ENCODE measurements around the gene TCEAL8. TPM values are rescaled to one million over a fixed set of nuclear protein-coding genes. Genes with fewer than 3 reads are reported as not detected.

The TCEAL8 gene
- total RNA-seq, 1 experiment from 2014 or later = 37.3 TPM

- H4K20me1 ChIP-seq (ENCODE audit: insufficient read depth) = no peaks in the 10 kb centered on the region
- ChIA-PET RAD21 (ENCODE audit: low non-redundant PET in 1 of 2, low total read pairs in 2 of 2, uncharacterized antibody in 2 of 2, unreplicated experiment in 2 of 2) (no interaction called here), CTCF (no interaction called here), POLR2A (no interaction called here)
- ATAC-seq (no peak), DNase-seq (ENCODE audit: low read depth, low spot score) (no peak)
- H2AFZ ChIP-seq (ENCODE audit: low read depth, low read length, poor library complexity, severe bottlenecking) = no peak overlapping the region
- no peaks in the 10 kb centered on the region for H3K36me3 ChIP-seq (ENCODE audit: control insufficient read depth in 1 of 2, insufficient read depth in 2 of 2, low read length in 2 of 2)
- H3K4me2 ChIP-seq (ENCODE audit: low read length) = no peak overlapping the region
- H3K4me3 ChIP-seq (replicated peaks in 1 of 2; ENCODE audit: low read depth in 1 of 2, low read length in 2 of 2) = no peak overlapping the region
- H3K9me2 ChIP-seq (ENCODE audit: insufficient read depth) = no peaks in the 10 kb centered on the region
- no peaks in the 10 kb centered on the region for H3K27me3 ChIP-seq (ENCODE audit: insufficient read depth, low read length)
- no peaks in the 10 kb centered on the region for H3K79me2 ChIP-seq (ENCODE audit: insufficient read depth, low read length)
- H3K27ac ChIP-seq (ENCODE audit: low read depth, low read length) = no peak overlapping the region
- intact Hi-C loops (cut with micrococcal nuclease) = no loop called here
- TF ChIP-seq EZH2 (IDR thresholded peaks at IDR 0.05) (no peak), RAD21 (IDR thresholded peaks at IDR 0.05; ENCODE audit: low read depth) (no peak), JUND (IDR thresholded peaks at IDR 0.05) (no peak), CTCF (IDR thresholded peaks at IDR 0.05 in 2 of 3, conservative IDR thresholded peaks at IDR 0.05 in 1 of 3; ENCODE audit: borderline replicate concordance in 1 of 3, insufficient read depth in 1 of 3, low read depth in 2 of 3, low read length in 2 of 3) (no peak), EZH2phosphoT487 (IDR thresholded peaks at IDR 0.05; ENCODE audit: borderline replicate concordance) (no peak), ZBTB33 (IDR thresholded peaks at IDR 0.05; ENCODE audit: extremely low read depth, insufficient replicate concordance, low read length) (no peak), ZFX (IDR thresholded peaks at IDR 0.05) (no peak), POLR2A (IDR thresholded peaks at IDR 0.05; ENCODE audit: borderline replicate concordance, extremely low read depth, insufficient read depth, insufficient read length) (no peak), ELF1 (IDR thresholded peaks at IDR 0.05; ENCODE audit: borderline replicate concordance, low read depth) (no peak), POLR2AphosphoS5 (IDR thresholded peaks at IDR 0.05; ENCODE audit: low read depth, low read length) (no peak), CBX3 (IDR thresholded peaks at IDR 0.05; ENCODE audit: low read depth) (no peak), EGR1 (IDR thresholded peaks at IDR 0.05; ENCODE audit: low read depth) (no peak), SP1 (IDR thresholded peaks at IDR 0.05; ENCODE audit: low read depth) (no peak), ZNF274 (IDR thresholded peaks at IDR 0.05; ENCODE audit: low read depth, low read length) (no peak), CEBPB (IDR thresholded peaks at IDR 0.05; ENCODE audit: low read depth) (no peak), REST (IDR thresholded peaks at IDR 0.05; ENCODE audit: low read depth) (no peak), YY1 (IDR thresholded peaks at IDR 0.05; ENCODE audit: extremely low read depth, insufficient replicate concordance, low read depth, low read length) (no peak), FOSL1 (IDR thresholded peaks at IDR 0.05; ENCODE audit: low read depth) (no peak)
- TF ChIP-seq, protein P1, sequence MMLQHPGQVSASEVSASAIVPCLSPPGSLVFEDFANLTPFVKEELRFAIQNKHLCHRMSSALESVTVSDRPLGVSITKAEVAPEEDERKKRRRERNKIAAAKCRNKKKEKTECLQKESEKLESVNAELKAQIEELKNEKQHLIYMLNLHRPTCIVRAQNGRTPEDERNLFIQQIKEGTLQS (IDR thresholded peaks at IDR 0.05) = no peak
- TF ChIP-seq, protein P2, sequence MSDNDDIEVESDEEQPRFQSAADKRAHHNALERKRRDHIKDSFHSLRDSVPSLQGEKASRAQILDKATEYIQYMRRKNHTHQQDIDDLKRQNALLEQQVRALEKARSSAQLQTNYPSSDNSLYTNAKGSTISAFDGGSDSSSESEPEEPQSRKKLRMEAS (IDR thresholded peaks at IDR 0.05) = no peak
- H3K9me3 ChIP-seq (ENCODE audit: control insufficient read depth in 1 of 2, insufficient read depth in 1 of 2, low read depth in 1 of 2, low read length in 2 of 2) = no peaks in the 10 kb centered on the region
- no TSS peak for BruUV-seq (replicated peaks)
- H3K4me1 ChIP-seq (ENCODE audit: control insufficient read depth in 1 of 2, insufficient read depth in 2 of 2, low read length in 2 of 2) = no peaks in the 10 kb centered on the region
- H3K9ac ChIP-seq (ENCODE audit: low read length) = no peak overlapping the region
Observed at GRCh38 chrX:103275947-103276567, 21.1 kb upstream of the TCEAL8 start.

Data from HCT116 (cell line).